CMK (cell line): Measurements from ENCODE around the gene GLOD5.

ENCODE experiments used
- DNase-seq: peaks from one replicate; pipeline ENCODE4 v3.0.0-alpha.2; 2010; ENCODE audit warnings: low read depth

GLOD5 gene

GRCh38 chrX:48754238-48754637 lies 7.3 kb upstream of the GLOD5 start:
- no peak for DNase-seq

DNA sequence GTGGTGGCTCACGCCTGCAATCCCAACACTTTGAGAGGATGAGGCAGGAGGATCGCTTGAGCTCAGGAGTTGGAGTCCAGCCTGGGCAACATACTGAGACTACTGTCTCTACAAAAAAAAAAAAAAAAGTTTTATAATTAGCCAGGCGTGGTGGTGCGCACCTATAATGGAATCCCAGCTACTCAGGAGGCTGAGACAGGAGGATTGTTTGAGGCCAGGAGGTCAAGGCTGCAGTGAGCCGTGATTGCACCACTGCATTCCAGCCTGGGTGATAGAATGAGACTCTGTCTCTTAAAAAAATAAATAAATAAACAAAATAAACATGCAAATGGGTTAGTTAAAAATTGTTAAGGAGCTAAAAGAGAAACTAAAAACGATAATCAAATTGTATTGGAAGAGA lies 7.7 kb downstream of the GLOD5 start:
- no peak for DNase-seq

DNA sequence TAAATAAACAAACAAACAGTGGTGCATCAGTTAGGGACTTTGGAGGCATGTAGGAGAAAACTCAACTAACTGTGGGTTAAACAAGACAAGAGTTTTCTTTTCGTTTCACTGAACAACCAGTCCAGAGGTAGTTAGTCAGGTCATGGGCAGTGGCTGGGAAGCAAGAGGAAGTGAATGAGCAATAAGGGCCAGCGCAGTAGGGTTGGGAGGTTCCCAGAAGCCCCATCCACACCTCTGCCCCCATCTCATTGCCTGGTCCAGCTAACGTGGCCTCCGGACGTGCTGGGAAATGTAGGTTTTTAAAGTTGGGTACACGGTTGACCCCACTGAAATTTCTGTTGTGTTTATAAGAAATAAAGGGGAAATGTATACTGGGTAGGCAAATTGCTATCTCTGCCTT lies 8.7 kb downstream of the GLOD5 start:
- no peak for DNase-seq

DNA sequence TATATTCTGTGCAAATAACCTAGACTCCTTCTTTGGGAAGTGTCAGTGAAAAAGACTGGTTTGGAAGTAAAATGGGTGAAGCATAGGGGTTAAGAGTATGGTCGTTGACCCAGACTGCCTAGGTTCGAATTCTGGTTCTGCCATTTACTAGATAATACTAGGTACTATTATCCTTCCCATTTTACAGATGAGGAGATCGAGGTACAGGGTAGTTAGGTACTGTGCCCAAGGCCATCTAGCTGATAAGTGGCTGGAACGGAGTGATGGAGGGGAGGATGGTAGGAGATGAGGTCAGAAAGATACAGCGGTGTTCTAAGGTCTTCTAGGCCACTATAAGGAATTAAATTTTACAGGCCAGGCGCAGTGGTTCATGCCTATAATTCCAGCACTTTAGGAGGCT lies 11.1 kb downstream of the GLOD5 start:
- no peak for DNase-seq

DNA sequence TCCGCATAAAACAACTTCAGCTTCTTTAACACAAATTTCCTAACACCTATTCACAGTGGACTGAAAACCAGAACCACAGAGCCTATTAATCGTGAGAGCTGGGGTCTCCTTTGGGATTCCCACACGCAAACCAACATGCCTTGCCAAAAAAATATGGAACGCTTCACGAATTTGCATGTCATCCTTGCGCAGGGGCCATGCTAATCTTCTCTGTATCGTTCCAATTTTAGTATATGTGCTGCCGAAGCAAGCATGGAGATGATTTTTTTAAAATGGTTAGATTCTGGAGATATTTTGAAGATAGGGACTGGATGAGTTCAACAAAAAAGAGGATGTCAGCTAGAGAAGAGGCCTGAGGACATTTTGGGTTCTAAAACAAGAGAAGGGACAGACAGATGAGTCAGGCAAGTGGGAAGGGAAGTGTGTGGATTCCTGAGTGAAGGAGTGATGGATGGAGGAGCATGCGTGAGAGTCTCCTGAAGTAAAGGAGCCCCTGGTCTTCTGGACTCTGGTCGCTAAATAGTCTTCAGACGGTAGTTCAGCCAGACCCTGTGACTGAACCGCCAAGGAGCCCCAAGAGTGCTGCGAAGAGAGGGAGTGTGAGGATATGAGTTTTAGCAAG lies 15.4 kb downstream of the GLOD5 start:
- DNase-seq = no peak

GRCh38 chrX:48779399-48779798 lies 17.9 kb downstream of the GLOD5 start:
- no peak for DNase-seq

- DNase-seq = no peak
Observed at GRCh38 chrX:48781705-48782104, 20.2 kb downstream of the GLOD5 start.

GRCh38 chrX:48782216-48782615 lies 20.7 kb downstream of the GLOD5 start:
- no peak for DNase-seq

DNA sequence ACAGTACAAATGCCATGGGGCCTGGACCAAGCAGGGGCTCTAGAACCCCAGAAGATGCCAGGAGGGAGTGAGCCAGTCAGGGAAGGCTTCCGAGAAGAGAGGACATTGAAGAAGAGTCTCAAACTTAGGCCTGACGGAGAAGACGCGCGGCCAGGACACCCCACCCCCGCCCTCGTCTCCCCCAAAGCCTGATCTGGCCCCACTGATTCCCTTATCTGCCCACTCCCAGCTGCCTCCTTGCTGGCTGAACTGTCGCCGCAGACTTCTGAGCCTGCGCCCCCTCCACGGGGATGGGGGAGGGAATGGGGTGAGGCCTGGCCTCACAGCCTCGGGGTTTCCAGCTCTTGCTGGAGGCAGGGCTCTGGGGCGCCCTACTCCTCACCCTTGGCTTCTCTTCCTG lies 21.2 kb downstream of the GLOD5 start:
- DNase-seq = peak; percentile 93

- DNase-seq = no peak
Observed at GRCh38 chrX:48784726-48785125, 23.2 kb downstream of the GLOD5 start.

- no peak for DNase-seq
Observed at GRCh38 chrX:48785186-48785539, 23.6 kb downstream of the GLOD5 start.

DNA sequence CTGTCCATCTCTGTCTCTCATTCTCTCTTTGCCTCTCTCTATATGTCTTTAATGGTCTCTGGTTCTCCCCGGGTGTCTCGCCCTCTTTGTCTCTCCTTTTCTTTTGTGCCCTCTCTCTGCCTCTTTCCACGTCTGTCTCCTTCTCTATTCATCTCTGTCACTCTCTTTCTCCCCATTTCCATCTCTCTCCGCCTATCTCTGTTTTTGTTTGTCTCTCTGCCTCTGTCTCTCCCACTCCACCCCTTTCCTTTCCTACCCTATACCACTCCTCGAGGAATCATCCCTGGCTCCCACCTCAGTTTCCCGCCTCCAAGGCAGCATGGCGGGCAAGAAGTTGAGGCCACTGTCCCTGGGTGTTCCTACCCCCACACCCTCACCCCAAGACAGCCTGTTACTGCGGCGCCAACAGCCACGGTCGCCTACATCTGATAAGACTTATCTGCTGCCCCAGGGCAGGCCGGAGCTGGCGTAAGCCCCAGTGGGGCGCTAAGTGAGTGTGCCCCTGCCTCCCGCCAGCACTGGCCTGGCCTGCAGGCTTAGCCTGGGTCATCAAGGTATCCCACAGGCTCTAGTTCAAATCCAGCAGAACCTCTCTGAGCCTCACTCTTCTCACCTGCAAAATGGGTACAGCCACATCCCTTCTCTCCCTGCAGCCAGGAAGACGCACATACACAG lies 24.1 kb downstream of the GLOD5 start:
- DNase-seq = peak; percentile 73

DNA sequence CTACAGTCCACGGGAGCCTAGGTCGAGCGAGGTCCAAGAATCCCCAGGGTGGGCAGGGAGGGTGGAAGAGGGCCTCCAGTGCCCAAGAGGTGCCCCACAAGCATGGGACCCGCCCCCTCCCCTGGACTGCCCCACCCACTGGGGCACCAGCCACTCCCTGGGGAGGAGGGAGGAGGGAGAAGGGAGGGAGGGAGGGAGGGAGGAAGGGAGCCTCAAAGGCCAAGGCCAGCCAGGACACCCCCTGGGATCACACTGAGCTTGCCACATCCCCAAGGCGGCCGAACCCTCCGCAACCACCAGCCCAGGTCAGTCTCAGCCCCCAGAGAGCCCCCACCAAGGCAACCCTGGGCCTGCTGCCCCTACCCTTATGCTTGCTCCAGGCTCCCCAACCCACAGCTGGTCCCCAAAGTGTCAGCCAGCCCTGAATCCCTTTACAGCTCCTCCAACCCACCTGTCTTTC lies 24.8 kb downstream of the GLOD5 start, which contains the start of gene GATA1:
TSS of gene GATA1 (plus strand) at position 250 of the 460 bp plus-strand sequence. CDS start 4,520 bp downstream, outside the sequence.
- DNase-seq = peak; percentile 83

- DNase-seq = no peak
Observed at GRCh38 chrX:48786825-48787504, 25.4 kb downstream of the GLOD5 start.

- DNase-seq = no peak
Observed at GRCh38 chrX:48787505-48788443, 26.2 kb downstream of the GLOD5 start.

- DNase-seq = no peak
Observed at GRCh38 chrX:48789366-48790220, 28.0 kb downstream of the GLOD5 start.

DNA sequence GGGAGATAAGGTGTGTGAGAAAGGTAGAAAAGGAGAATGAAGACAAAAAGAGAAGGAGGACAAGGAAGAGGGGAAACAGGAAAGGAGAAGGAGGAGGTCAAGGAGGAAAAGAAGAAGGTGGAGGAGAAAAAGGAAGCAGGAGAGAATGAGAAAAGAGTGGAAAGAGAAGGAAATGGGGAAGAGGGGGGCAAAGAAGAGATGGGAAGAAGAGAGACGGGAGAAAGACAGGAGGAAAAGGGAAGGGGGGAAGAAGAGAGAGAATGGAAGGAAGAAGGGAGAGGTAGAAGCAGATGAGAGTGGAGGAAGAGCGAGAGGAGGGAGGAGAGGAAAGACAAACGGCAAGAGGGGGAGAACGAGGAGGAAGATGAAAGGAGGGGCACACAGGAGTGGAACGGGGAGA lies 28.9 kb downstream of the GLOD5 start:
- no peak for DNase-seq

- DNase-seq = no peak
Observed at GRCh38 chrX:48791063-48791820, 29.7 kb downstream of the GLOD5 start.

GRCh38 chrX:48792219-48792618 lies 30.7 kb downstream of the GLOD5 start:
- DNase-seq = no peak

DNA sequence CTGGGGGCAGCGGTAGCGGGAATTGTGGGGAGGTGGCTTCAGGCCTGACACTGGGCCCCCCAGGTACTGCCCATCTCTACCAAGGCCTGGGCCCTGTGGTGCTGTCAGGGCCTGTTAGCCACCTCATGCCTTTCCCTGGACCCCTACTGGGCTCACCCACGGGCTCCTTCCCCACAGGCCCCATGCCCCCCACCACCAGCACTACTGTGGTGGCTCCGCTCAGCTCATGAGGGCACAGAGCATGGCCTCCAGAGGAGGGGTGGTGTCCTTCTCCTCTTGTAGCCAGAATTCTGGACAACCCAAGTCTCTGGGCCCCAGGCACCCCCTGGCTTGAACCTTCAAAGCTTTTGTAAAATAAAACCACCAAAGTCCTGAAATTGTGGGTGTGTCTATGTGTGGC lies 32.4 kb downstream of the GLOD5 start:
- no peak for DNase-seq
